Fibroblast of lung (primary cell): Measurements from ENCODE around the gene TMEM163. TPM values are rescaled to one million over a fixed set of nuclear protein-coding genes. Genes with fewer than 3 reads are reported as not detected.

Experiments
- DNase-seq, 2 donors: peaks; one replicate each; pipeline versions ENCODE4 v3.0.0 to v3.0.0-alpha.2; 2010; ENCODE audit warnings: low read depth in 2 of 2
- H2AFZ ChIP-seq: 2 replicates; pipeline ENCODE4 v1.5.1; 2012; ENCODE audit warnings: low read length, control low read depth, inconsistent platforms
- H3K27ac ChIP-seq: 2 replicates; pipeline ENCODE4 v1.5.1; 2011; ENCODE audit warnings: low read length, control low read depth; ENCODE audit not compliant: insufficient read depth
- H3K27me3 ChIP-seq: 2 replicates; pipeline ENCODE4 v1.5.1; 2011; ENCODE audit warnings: mild to moderate bottlenecking, low read length; ENCODE audit not compliant: control insufficient read depth, insufficient read depth
- H3K36me3 ChIP-seq: 2 replicates; pipeline ENCODE4 v1.5.1; 2011; ENCODE audit warnings: low read length; ENCODE audit not compliant: control insufficient read depth, insufficient read depth
- H3K4me1 ChIP-seq: 2 replicates; pipeline ENCODE4 v1.5.1; 2011; ENCODE audit warnings: low read length; ENCODE audit not compliant: control insufficient read depth, insufficient read depth; ENCODE audit errors: extremely low read depth
- H3K4me2 ChIP-seq: 2 replicates; pipeline ENCODE4 v1.5.1; 2011; ENCODE audit warnings: low read length, control low read depth; ENCODE audit not compliant: insufficient read depth; ENCODE audit errors: extremely low read depth
- H3K4me3 ChIP-seq, 4 experiments: fragments of 200-600 bp in 1 of 4; sonication (generic) in 1 of 4; replicated peaks in 1 of 4; 2 replicates each; pipeline ENCODE4 v1.5.1; 2011 to 2016; ENCODE audit warnings: low read length in 4 of 4, low read depth in 3 of 4, mild to moderate bottlenecking in 3 of 4, control low read depth in 2 of 4, inconsistent platforms in 1 of 4, mixed read lengths in 1 of 4; ENCODE audit not compliant: insufficient read depth in 1 of 4; ENCODE audit errors: control extremely low read depth in 1 of 4
- H3K79me2 ChIP-seq: 2 replicates; pipeline ENCODE4 v1.5.1; 2012; ENCODE audit warnings: mild to moderate bottlenecking, low read length, inconsistent platforms; ENCODE audit not compliant: control insufficient read depth, insufficient read depth
- H3K9ac ChIP-seq: 2 replicates; pipeline ENCODE4 v1.5.1; 2011; ENCODE audit warnings: mild to moderate bottlenecking, low read length, control low read depth; ENCODE audit not compliant: insufficient read depth
- H3K9me3 ChIP-seq: 2 replicates; pipeline ENCODE4 v1.5.1; 2012; ENCODE audit warnings: low read depth, low read length; ENCODE audit not compliant: control insufficient read depth, insufficient read depth
- H4K20me1 ChIP-seq: 2 replicates; pipeline ENCODE4 v1.5.1; 2011; ENCODE audit warnings: low read length; ENCODE audit not compliant: control insufficient read depth, insufficient read depth; ENCODE audit errors: extremely low read depth
- EZH2 ChIP-seq: IDR thresholded peaks from 2 replicates; pipeline ENCODE4 v1.5.1; 2012; ENCODE audit warnings: low read length, control low read depth, mild to moderate bottlenecking; ENCODE audit errors: missing control alignments
- polyA plus RNA-seq, 2 donors: library from polyadenylated mRNA; depleted of rRNA in 1 of 2; stranded (reverse) in 1 of 2; unstranded in 1 of 2; fragments of >200 nt; gene quantifications; 2 replicates each; pipeline ENCODE4 v1.2.1, GENCODE V29; 2011 to 2012; ENCODE audit warnings: missing spikeins in 1 of 2
- total RNA-seq: library from RNA; depleted of rRNA; stranded (reverse); fragments of >200 nt; gene quantifications from 2 replicates; pipeline ENCODE4 v1.2.1, GENCODE V29; 2014
- TF ChIP-seq, protein P1 (sequence below), 2 donors: IDR thresholded peaks in 1 of 2; conservative IDR thresholded peaks in 1 of 2; 1 replicate in 1 of 2; 2 replicates in 1 of 2; pipeline ENCODE4 v1.5.1; 2011 to 2012; ENCODE audit warnings: low read length in 2 of 2, control low read depth in 1 of 2, inconsistent platforms in 1 of 2, low read depth in 1 of 2, mild to moderate bottlenecking in 1 of 2

The TMEM163 gene
- total and polyA plus RNA-seq, 2 donors (not counting 1 experiment from before 2014, with no cell fraction given), result under 0.01 to 0.03 TPM

DNA sequence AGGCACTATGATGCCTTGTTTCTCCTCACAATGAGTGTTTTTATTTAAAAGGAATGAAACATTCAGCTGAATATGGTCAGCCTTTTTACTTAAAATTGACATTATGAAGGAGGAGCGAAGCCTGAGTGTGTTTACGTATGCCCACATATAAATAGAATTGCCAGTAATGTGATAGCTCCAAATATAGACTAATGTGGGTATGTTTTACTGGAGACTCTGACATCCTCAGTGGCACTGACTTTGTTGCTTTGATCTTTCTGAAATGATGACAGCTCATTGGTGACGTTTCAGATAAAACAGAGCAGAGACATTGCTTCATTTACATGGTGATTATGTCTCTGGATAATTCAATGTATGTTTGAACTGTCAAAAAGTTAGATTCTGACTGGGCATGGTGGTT, 297.9 kb downstream of the TMEM163 start:
- H3K36me3 ChIP-seq, result peaks cover 2% of the 10 kb centered on the region
- H2AFZ ChIP-seq, result no peak overlapping the region
- H3K27me3 ChIP-seq, result no peaks in the 10 kb centered on the region
- peaks cover 2% of the 10 kb centered on the region for H3K4me1 ChIP-seq
- no peak for DNase-seq
- H3K4me2 ChIP-seq, result no peak overlapping the region
- no peak overlapping the region for H3K9ac ChIP-seq
- no peaks in the 10 kb centered on the region for H3K9me3 ChIP-seq
- TF ChIP-seq, protein P1, sequence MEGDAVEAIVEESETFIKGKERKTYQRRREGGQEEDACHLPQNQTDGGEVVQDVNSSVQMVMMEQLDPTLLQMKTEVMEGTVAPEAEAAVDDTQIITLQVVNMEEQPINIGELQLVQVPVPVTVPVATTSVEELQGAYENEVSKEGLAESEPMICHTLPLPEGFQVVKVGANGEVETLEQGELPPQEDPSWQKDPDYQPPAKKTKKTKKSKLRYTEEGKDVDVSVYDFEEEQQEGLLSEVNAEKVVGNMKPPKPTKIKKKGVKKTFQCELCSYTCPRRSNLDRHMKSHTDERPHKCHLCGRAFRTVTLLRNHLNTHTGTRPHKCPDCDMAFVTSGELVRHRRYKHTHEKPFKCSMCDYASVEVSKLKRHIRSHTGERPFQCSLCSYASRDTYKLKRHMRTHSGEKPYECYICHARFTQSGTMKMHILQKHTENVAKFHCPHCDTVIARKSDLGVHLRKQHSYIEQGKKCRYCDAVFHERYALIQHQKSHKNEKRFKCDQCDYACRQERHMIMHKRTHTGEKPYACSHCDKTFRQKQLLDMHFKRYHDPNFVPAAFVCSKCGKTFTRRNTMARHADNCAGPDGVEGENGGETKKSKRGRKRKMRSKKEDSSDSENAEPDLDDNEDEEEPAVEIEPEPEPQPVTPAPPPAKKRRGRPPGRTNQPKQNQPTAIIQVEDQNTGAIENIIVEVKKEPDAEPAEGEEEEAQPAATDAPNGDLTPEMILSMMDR (conservative IDR thresholded peaks at IDR 0.05 in 1 of 2, IDR thresholded peaks at IDR 0.05 in 1 of 2; ENCODE audit: low read depth in 1 of 2, low read length in 2 of 2), result no peak
- TF ChIP-seq EZH2, result no peak
- no peak overlapping the region for H3K27ac ChIP-seq
- H4K20me1 ChIP-seq, result no peaks in the 10 kb centered on the region
- H3K79me2 ChIP-seq, result no peaks in the 10 kb centered on the region
- no peak overlapping the region for H3K4me3 ChIP-seq

DNA sequence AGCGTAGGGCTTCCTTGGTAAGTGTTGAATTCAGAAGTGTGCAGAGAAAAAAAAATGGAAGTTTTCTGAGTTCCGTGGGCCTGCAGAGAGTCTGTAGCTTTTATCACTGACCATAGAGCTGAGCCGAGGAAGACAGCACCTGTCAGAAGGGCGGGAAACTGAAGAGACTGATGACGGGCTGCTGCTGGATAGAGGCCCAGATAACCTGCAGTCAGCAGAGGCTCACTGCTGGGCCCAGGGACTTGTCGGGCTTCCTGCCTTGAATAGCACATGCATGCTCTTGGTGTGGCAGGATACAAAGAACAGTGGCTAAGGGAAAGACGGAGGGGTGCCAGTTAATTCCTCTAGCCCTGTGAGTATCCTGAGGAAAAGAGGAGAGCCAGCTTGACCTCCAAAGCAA, 298.5 kb downstream of the TMEM163 start:
- Histone ChIP-seq H3K27me3 (no peaks in the 10 kb centered on the region), H3K4me3 (no peak overlapping the region), H3K27ac (no peak overlapping the region), H3K9ac (no peak overlapping the region), H4K20me1 (no peaks in the 10 kb centered on the region), H3K9me3 (no peaks in the 10 kb centered on the region), H2AFZ (no peak overlapping the region), H3K4me1 (peaks cover 2% of the 10 kb centered on the region), H3K4me2 (no peak overlapping the region), H3K36me3 (peaks cover 2% of the 10 kb centered on the region), H3K79me2 (no peaks in the 10 kb centered on the region)
- TF ChIP-seq EZH2, result no peak
- TF ChIP-seq, protein P1 (conservative IDR thresholded peaks at IDR 0.05 in 1 of 2, IDR thresholded peaks at IDR 0.05 in 1 of 2; ENCODE audit: low read depth in 1 of 2, low read length in 2 of 2), result no peak
- no peak for DNase-seq

DNA sequence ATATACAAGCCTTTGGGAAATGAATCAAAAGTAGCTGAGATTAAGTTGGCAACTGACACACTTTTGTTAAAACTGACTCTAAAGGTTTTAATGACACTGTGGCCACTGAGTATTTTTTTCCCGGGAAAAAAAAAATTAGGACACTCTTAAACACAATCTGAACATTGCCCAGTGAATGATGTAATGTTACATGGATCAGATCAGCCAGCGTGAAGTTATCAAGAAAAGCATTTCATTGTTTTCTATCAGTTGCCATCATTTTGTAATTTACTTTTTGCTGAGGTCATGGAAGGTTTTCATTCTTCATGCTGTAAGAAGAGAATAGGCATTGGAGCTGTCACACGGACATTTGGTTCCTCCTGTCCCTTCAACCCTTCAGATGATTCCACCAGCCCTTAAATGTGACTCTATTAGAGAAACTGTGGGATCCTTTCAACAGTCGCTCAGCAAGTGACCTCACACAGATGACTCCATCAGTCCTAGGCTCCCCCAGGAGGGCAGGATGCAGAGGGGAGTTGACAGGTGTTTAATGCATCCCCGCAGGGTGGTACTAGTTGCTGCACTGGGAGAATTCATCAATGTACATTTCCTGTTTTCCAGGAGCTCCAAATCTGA, 300.7 kb downstream of the TMEM163 start:
- peaks cover 7% of the 10 kb centered on the region for H3K4me1 ChIP-seq
- TF ChIP-seq, protein P1 (conservative IDR thresholded peaks at IDR 0.05 in 1 of 2, IDR thresholded peaks at IDR 0.05 in 1 of 2; ENCODE audit: low read depth in 1 of 2, low read length in 2 of 2), result no peak
- TF ChIP-seq EZH2, result no peak
- no peaks in the 10 kb centered on the region for H3K27me3 ChIP-seq

More for the DNA sequence above, 300.7 kb downstream of the TMEM163 start:
- H3K79me2 ChIP-seq, result no peaks in the 10 kb centered on the region
- no peaks in the 10 kb centered on the region for H3K9me3 ChIP-seq
- no peak for DNase-seq
- H3K36me3 ChIP-seq, result no peaks in the 10 kb centered on the region
- no peak overlapping the region for H3K9ac ChIP-seq
- no peak overlapping the region for H2AFZ ChIP-seq
- no peaks in the 10 kb centered on the region for H4K20me1 ChIP-seq
- no peak overlapping the region for H3K4me3 ChIP-seq
- H3K27ac ChIP-seq, result no peak overlapping the region
- no peak overlapping the region for H3K4me2 ChIP-seq
